Epithelial cell of prostate (primary cell): ENCODE measurements around the gene MRGPRF.

Experiments used
- DNase-seq: peaks from one replicate; pipeline ENCODE4 v3.0.0-alpha.2; 2011; ENCODE audit warnings: low read depth, low spot score
- H3K27ac ChIP-seq: fragments of 450-650 bp; 2 replicates; pipeline ENCODE4 v1.5.1; 2017; ENCODE audit warnings: mild to moderate bottlenecking

Gene MRGPRF, protein sequence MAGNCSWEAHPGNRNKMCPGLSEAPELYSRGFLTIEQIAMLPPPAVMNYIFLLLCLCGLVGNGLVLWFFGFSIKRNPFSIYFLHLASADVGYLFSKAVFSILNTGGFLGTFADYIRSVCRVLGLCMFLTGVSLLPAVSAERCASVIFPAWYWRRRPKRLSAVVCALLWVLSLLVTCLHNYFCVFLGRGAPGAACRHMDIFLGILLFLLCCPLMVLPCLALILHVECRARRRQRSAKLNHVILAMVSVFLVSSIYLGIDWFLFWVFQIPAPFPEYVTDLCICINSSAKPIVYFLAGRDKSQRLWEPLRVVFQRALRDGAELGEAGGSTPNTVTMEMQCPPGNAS

DNA sequence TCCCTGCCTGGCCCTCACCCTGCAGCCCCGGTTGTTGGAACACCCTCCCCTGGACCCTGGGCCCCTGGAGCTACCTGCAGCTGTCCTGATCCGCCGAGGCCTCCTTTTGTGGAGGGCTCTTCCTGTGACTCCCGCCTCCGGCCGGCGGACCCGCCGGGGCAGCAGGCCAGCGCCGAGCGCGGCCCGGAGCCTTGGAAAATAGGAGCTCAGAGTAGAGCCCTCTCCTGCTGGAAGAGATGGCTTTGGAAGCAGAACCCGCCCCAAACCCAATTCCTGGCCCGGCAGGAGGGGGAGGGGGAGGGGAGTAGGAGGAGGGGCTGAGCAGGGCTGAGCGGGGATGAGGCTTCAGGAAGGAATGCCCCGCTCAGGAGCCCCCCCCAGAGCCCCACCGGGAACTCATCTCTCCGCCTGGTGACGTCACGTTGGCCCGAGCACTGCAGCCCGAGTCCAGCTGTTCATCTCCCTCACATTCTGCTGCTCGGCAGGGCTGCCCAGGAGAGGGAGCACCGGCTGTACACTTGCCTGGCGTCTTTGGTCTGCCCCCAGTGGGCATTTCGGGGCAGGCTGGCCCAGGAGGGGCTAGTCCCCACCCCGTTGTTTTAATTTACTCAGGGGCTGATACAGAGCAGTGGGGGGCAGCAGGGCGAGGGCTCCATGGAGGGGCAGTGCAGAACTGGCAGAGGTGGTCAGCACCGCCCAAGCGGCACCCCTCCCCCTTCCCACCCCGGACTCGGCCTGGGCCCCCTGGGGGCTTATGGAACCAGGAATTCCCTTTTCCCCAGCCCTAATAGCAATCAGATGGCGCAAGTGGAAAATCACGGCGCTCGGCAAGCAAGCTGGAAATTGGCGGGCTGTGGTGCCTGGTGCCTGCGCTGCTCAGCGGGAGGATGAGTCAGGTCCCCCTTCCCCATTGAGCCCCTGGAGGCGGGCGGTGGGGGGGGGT lies at the start of gene MRGPRF:
Gene MRGPRF, minus strand, starts transcription at position 238 of the 943 bp plus-strand sequence. CDS start 3,345 bp downstream, outside the sequence.
- DNase-seq = no peak
- H3K27ac ChIP-seq = no peak within 1 kb of the TSS

DNA sequence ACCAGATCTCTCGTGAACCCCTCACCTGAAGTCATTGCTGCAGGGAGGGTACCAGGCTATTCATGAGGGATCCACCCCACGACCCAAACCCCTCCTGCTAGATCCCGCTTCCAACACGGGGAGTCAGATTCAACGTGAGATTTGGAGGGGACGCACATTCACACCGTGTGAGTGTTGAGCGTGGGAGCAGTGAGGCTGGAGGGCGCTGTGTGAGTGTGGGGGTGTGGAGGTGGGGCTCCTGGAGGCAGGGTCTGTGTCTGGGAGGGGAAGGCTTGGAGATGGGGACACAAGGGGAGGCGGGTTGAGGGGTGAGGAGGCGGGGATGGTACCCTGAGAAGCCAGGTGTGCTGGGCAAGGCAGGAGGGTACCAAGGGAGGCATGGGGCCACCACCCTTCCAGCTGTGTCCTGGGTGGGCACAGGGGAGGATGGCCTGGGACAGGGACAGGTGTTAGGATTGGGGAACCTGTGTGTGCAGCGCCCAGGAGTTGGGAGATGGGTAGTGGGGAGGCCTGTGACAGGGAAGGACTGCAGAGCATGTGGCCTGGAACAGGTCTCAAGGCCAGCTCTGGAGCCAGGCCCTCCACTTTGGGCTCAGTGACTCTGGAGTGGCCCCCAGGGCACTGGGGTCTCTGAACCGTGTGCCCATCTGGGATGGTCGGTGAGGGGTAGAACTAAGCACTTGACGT lies 49.3 kb upstream of the MRGPRF start:
- no peak for DNase-seq
- no peak overlapping the region for H3K27ac ChIP-seq

DNA sequence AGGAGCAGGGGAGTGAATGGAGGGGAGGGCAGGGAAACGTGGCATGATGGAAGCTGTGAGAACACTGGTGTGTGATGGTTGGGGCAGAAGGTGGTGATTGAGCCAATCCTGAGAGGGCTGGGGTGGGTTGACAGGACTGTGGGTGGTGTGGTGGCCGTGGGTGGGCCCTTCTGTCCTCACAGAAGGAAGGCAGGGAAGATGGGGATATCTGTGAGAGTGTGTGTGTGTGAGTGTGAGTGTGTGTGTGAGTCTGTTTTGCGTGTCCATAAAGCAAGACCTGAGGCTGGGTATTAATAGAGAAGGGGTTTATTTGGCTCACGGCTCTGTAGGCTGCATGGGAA lies 48.6 kb upstream of the MRGPRF start:
- no peak overlapping the region for H3K27ac ChIP-seq
- DNase-seq = no peak

GRCh38 chr11:69060806-69061712 lies 48.0 kb upstream of the MRGPRF start:
- no peak overlapping the region for H3K27ac ChIP-seq
- no peak for DNase-seq

DNA sequence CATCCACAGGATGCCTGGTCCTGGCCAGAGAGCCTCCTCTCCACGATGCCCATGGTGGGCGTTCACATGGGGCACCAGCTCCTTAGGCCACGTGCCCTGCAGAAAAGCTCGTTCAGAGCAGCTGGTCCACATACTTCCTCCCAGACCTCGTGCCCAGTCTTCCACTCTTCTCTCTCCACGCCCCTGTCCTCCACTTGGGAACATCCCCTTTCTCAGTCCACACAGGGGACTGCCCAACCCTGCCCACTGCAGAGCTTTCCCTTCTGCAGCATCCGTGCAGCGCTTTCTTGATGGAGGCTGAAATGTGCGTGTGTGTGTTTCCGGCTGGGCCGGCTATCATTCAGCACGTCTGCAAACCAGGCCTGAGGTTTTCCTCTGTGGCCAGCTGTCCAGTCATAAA lies 46.9 kb upstream of the MRGPRF start:
- H3K27ac ChIP-seq = no peak overlapping the region
- no peak for DNase-seq

DNA sequence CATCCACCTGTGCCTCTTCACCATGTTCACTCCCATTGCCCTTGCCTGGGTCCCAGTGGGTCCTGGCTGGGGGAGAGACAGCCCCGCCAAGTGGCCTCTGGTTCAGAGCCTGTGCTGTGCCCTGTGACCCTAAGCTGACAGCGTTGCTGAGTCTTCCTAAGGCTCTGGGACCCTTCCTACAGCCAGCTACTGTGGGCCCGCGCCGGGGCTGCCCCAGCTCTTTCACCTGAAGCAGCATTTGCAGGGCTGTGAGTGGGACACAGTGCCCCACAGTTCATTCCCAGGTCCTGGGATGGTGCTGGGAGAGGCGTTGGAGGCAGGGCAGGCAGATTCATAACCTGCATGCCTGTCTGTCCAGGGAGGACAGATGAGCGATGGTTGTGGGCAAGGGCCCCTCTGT lies 46.4 kb upstream of the MRGPRF start:
- H3K27ac ChIP-seq = no peak overlapping the region
- DNase-seq = no peak

GRCh38 chr11:69058511-69059270 lies 45.6 kb upstream of the MRGPRF start:
- DNase-seq = no peak
- no peak overlapping the region for H3K27ac ChIP-seq

GRCh38 chr11:69057801-69058200 lies 44.8 kb upstream of the MRGPRF start:
- no peak for DNase-seq
- H3K27ac ChIP-seq = no peak overlapping the region

- H3K27ac ChIP-seq = no peak overlapping the region
Observed at GRCh38 chr11:69057236-69057635, 44.2 kb upstream of the MRGPRF start.

DNA sequence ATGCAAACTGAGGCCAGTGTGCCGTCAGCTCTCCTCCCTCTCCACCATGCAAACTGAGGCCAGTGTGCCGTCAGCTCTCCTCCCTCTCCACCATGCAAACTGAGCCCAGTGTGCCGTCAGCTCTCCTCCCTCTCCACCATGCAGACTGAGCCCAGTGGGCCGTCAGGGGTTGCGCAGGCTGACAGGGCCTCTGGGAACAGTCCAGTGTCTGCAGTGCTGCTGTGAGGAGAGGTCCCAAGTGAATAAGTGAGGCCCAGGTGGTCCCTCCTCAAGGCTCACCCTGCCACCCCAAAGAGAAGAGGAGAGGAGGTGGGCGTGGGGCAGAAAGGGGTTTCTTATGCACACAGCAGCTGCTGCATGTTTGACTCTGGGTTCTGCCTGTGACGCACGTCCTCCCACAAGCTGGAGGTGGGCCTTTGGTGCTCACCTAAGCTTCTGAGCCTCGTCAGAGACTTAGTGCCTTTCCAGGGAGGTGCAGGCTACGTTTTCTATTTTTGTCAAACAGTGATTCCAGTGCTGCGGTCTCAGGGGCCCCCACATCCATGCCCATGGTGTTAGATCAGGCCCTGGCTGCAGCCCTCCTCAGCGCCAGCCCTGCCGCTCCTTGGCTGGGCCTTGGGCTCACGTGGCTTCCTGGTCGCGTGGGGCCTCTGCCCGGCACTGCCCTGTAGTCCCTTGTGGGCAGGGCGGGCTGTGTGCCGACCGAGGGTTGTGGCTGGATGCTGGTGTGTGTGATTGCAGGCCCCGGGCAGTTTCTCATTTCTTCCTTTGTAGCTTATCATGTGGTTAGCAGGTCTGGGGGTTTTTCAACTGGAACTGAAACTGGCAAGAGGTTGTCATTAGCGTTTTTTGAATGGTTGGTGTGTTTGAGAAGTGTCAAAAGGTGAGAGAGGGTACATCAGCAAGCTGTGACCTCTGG lies 42.8 kb upstream of the MRGPRF start:
- no peak overlapping the region for H3K27ac ChIP-seq
- no peak for DNase-seq

More at GRCh38 chr11:69057236-69057635, 44.2 kb upstream of the MRGPRF start:
- DNase-seq = no peak

- no peak overlapping the region for H3K27ac ChIP-seq
- DNase-seq = no peak
Observed at GRCh38 chr11:69055212-69055586, 42.2 kb upstream of the MRGPRF start.

GRCh38 chr11:69054397-69055211 lies 41.6 kb upstream of the MRGPRF start:
- no peak for DNase-seq
- no peak overlapping the region for H3K27ac ChIP-seq

GRCh38 chr11:69053546-69054396 lies 40.7 kb upstream of the MRGPRF start:
- no peak overlapping the region for H3K27ac ChIP-seq
- DNase-seq = no peak

DNA sequence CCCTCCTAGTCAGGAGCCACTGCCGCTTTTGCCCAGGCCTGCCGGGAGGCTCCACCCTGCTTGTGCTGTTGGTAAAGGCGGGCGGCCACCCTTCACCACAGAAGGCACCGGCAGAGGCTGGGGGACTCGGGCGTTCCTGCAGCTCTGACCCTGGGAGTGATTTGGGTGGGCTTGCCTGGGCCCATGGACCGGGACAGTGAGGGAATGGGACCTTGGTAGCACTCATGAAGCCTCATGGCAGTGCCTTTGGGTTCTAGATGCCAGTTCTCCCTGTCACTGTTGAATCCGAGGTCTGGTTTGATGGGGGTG lies 40.1 kb upstream of the MRGPRF start:
- DNase-seq = no peak
- H3K27ac ChIP-seq = no peak overlapping the region

- no peak overlapping the region for H3K27ac ChIP-seq
- DNase-seq = no peak
Observed at GRCh38 chr11:69052343-69053168, 39.5 kb upstream of the MRGPRF start.
